ENCODE measurements around the gene AFF4.

The AFF4 gene

GRCh38 chr5:132884548-132884947 lies 78.9 kb downstream of the AFF4 start:
- no peak for DNase-seq (ENCODE audit: low read depth, low spot score)
- no peak overlapping the region for H3K4me3 ChIP-seq (ENCODE audit: low read depth, low read length)
- CTCF ChIA-PET = interaction anchor here (0.8 to 5.3 kb wide), 5 partner anchors 7 to 500 kb away, joined by 3 to 63 read pairs (median 12); partner anchors contain the start of gene SHROOM1
- no peak for TF ChIP-seq CTCF (IDR thresholded peaks at IDR 0.05; ENCODE audit: insufficient read depth, low read length, missing control alignments)
- POLR2A ChIA-PET = no interaction called here

- peak; percentile 71 for TF ChIP-seq CTCF (IDR thresholded peaks at IDR 0.05; ENCODE audit: insufficient read depth, low read length, missing control alignments)
- ChIA-PET CTCF (interaction anchor here (0.6 to 5.3 kb wide), 29 partner anchors 9 to 501 kb away, joined by 3 to 63 read pairs (median 5); partner anchors contain the start of genes SHROOM1 and UQCRQ), POLR2A (no interaction called here)
- no peak overlapping the region for H3K4me3 ChIP-seq (ENCODE audit: low read depth, low read length)
- no peak for DNase-seq (ENCODE audit: low read depth, low spot score)
Measured at GRCh38 chr5:132883261-132883834, 80.1 kb downstream of the AFF4 start.

- TF ChIP-seq CTCF (IDR thresholded peaks at IDR 0.05; ENCODE audit: insufficient read depth, low read length, missing control alignments) = no peak
- H3K4me3 ChIP-seq (ENCODE audit: low read depth, low read length) = no peak overlapping the region
- ChIA-PET CTCF (interaction anchor here (1.2 to 2.4 kb wide), 5 partner anchors 11 to 491 kb away, joined by 3 to 19 read pairs (median 7); partner anchors contain the start of genes GDF9, SHROOM1 and UQCRQ), POLR2A (interaction anchor here (0.7 kb wide), 1 partner anchor 12 kb away, joined by 3 read pairs; no protein-coding TSS in a partner anchor)
- no peak for DNase-seq (ENCODE audit: low read depth, low spot score)
Measured at GRCh38 chr5:132877938-132878337, 85.5 kb downstream of the AFF4 start.

DNA sequence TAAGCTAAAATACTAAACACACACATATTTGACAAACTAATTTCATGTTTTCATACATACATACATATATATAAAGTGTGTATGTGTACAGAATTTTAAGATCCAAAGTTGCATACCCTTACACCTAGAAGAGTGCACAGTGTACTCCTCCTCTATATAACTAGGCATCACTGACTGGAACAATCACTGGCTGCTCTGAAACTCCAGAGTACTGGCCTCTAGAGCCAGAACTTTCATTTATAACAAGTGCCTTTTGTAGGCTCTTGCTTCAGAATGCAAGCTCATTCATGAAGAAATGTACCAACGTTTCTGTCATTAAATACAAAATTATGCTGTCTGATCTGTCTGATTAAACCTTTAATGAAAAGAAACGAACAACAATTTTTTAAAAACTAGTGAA lies 86.0 kb downstream of the AFF4 start:
- ChIA-PET CTCF (interaction anchor here (0.6 to 2.4 kb wide), 8 partner anchors 11 to 491 kb away, joined by 3 to 19 read pairs (median 4); partner anchors contain the start of genes GDF9, SHROOM1 and UQCRQ), POLR2A (interaction anchor here (0.6 to 0.7 kb wide), 2 partner anchors 12 to 478 kb away, joined by 3 read pairs; no protein-coding TSS in a partner anchor)
- DNase-seq (ENCODE audit: low read depth, low spot score) = no peak
- no peak overlapping the region for H3K4me3 ChIP-seq (ENCODE audit: low read depth, low read length)
- no peak for TF ChIP-seq CTCF (IDR thresholded peaks at IDR 0.05; ENCODE audit: insufficient read depth, low read length, missing control alignments)

- CTCF ChIA-PET = interaction anchor here (1.1 to 2.4 kb wide), 7 partner anchors 10 to 490 kb away, joined by 3 to 19 read pairs (median 6); partner anchors contain the start of genes GDF9, SHROOM1 and UQCRQ
- DNase-seq (ENCODE audit: low read depth, low spot score) = peak; percentile 28
- TF ChIP-seq CTCF (IDR thresholded peaks at IDR 0.05; ENCODE audit: insufficient read depth, low read length, missing control alignments) = no peak
- POLR2A ChIA-PET = no interaction called here
- no peak overlapping the region for H3K4me3 ChIP-seq (ENCODE audit: low read depth, low read length)
Measured at GRCh38 chr5:132876020-132876759, 87.2 kb downstream of the AFF4 start.

DNA sequence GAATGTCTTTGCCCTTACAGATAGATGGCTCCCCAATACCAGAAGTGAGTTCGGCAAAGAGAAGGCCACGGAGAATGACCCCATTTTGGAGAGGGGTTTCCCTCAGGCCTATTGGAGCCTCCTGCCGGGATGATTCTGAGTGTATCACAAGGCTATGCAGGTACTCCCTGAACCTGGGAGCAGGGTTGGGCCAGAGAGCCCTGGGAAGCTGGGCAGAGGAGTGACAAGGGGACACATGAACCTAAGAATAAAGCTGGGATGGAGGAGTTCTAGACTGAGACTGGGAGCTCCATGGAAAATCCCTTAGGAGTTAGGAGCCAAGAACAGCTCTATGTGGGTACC lies 89.5 kb downstream of the AFF4 start:
- POLR2A ChIA-PET = no interaction called here

More for the DNA sequence above, 89.5 kb downstream of the AFF4 start:
- no peak overlapping the region for H3K4me3 ChIP-seq (ENCODE audit: low read depth, low read length)
- TF ChIP-seq CTCF (IDR thresholded peaks at IDR 0.05; ENCODE audit: insufficient read depth, low read length, missing control alignments) = no peak
- no peak for DNase-seq (ENCODE audit: low read depth, low spot score)
- CTCF ChIA-PET = interaction anchor here (0.9 to 2.2 kb wide), 4 partner anchors 8 to 488 kb away, joined by 3 to 6 read pairs (median 6); no protein-coding TSS in a partner anchor
